Measurements from ENCODE around the gene GAREM1. TPM values are rescaled to one million over a fixed set of nuclear protein-coding genes. Genes with fewer than 3 reads are reported as not detected.

GAREM1 gene
- polyA plus RNA-seq, 1 of the 3 experiments (the other 2 are of a cell fraction), result 2.8 TPM

GRCh38 chr18:32437100-32437834, 33.4 kb downstream of the GAREM1 start:
- TF ChIP-seq ZBTB33 (IDR thresholded peaks at IDR 0.05; ENCODE audit: borderline replicate concordance, low read depth) (no peak), RCOR1 (IDR thresholded peaks at IDR 0.05; ENCODE audit: low read length) (no peak), CTCF (IDR thresholded peaks at IDR 0.05) (no peak), SIN3A (IDR thresholded peaks at IDR 0.05; ENCODE audit: borderline replicate concordance, low read depth, low read length) (no peak), TEAD4 (IDR thresholded peaks at IDR 0.05; ENCODE audit: borderline replicate concordance, insufficient read depth) (no peak), REST (IDR thresholded peaks at IDR 0.05; ENCODE audit: low read depth, low read length) (no peak), IRF3 (IDR thresholded peaks at IDR 0.05; ENCODE audit: low read depth, low read length) (no peak), USF1 (IDR thresholded peaks at IDR 0.05; ENCODE audit: borderline replicate concordance, low read depth) (no peak), TAF1 (IDR thresholded peaks at IDR 0.05; ENCODE audit: borderline replicate concordance, low read depth, low read length) (no peak), EZH2phosphoT487 (IDR thresholded peaks at IDR 0.05; ENCODE audit: borderline replicate concordance, low read depth) (no peak), RXRA (IDR thresholded peaks at IDR 0.05; ENCODE audit: borderline replicate concordance, low read depth) (no peak), RFX5 (IDR thresholded peaks at IDR 0.05; ENCODE audit: low read length) (no peak), ELF1 (IDR thresholded peaks at IDR 0.05) (no peak)
- H3K27me3 ChIP-seq (ENCODE audit: insufficient read depth), result no peaks in the 10 kb centered on the region
- H3K4me1 ChIP-seq (ENCODE audit: control insufficient read depth in 1 of 2, insufficient read depth in 2 of 2, low read depth in 1 of 2, low read length in 1 of 2), result peaks cover 0 to 12% of the 10 kb centered on the region in 2 experiments; a peak in 2 of 4 replicates
- no peak overlapping the region for H3K27ac ChIP-seq (ENCODE audit: low read depth in 2 of 2, low read length in 1 of 2)
- 89% methylated on average over 7 of the region's 7 CpGs for WGBS (ENCODE audit: low lambda C conversion rate)
- H3K9ac ChIP-seq, result no peak overlapping the region
- 0 out of 2 replicates have a peak, but pooled peaks cover 3% of the 10 kb centered on the region for H4K20me1 ChIP-seq (ENCODE audit: insufficient read depth)
- H3K4me2 ChIP-seq, result no peak overlapping the region
- H3K9me2 ChIP-seq, result no peaks in the 10 kb centered on the region
- H3K36me3 ChIP-seq (replicated peaks in 1 of 2; ENCODE audit: control insufficient read depth in 1 of 2, insufficient read depth in 2 of 2, low read length in 1 of 2), result no peaks in the 10 kb centered on the region
- CTCF ChIA-PET, result interaction anchor here (1.0 to 1.8 kb wide), 5 partner anchors 10 to 166 kb away, joined by 3 to 4 read pairs (median 4); no protein-coding TSS in a partner anchor
- no peak overlapping the region for H3K4me3 ChIP-seq (ENCODE audit: low read depth in 2 of 2, low read length in 1 of 2)
- peaks cover 20% of the 10 kb centered on the region for H3K79me2 ChIP-seq (ENCODE audit: insufficient read depth)
- H3F3A ChIP-seq (replicated peaks; ENCODE audit: insufficient read depth), result no peaks in the 10 kb centered on the region
- H2AFZ ChIP-seq (ENCODE audit: low read depth), result no peak overlapping the region
- POLR2A ChIA-PET, result no interaction called here
- no peak for DNase-seq
- H3K9me3 ChIP-seq, result no peaks in the 10 kb centered on the region
